ENCODE data around the gene PUS10. TPM values are rescaled to one million over a fixed set of nuclear protein-coding genes. Genes with fewer than 3 reads are reported as not detected.
"Not testable (repeated sequence)": the region's sequence is repeated elsewhere in the genome, so short reads cannot be mapped to it uniquely, and the experiment has no call there.

PUS10 gene
- polyA plus RNA-seq, 1 donor: 12.8 TPM

DNA sequence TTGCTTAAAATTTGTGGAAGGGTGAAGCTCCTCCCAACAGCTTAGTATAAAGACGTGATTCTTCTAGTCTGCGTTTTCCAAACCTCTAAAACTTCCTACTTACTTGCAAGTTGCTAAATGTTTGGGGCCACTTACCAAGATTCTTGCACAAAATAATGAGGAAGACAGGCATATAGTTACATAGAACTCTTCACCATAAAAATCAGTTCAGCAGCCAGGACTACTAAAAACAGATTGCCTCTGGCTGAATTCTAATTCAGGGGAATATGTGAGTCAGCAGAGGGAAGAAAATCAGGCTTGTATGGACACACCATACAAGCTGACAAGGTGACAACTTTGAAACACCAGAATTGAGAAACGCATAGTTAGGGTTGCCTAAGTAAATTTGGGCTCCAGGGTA lies 3.3 kb downstream of the PUS10 start:
- DNase-seq: no peak

DNA sequence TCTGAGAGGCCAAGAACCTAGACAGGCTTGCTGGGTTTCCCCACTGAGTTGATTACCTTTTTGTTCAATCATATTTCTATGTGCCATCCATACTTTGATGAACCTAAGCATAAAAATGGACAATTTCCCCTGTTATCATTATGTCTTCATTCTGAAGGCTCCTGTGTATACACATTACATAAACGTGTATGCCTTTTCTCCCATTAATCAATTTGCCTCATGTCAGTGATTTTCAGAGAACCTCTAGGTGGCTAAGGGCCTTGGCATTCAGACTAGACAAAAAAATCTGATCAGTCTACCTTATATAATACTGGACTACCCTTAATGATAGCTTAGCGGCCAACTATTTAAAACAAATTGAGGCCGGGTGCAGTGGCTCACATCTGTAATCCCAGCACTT lies 4.7 kb downstream of the PUS10 start:
- DNase-seq: no peak

DNA sequence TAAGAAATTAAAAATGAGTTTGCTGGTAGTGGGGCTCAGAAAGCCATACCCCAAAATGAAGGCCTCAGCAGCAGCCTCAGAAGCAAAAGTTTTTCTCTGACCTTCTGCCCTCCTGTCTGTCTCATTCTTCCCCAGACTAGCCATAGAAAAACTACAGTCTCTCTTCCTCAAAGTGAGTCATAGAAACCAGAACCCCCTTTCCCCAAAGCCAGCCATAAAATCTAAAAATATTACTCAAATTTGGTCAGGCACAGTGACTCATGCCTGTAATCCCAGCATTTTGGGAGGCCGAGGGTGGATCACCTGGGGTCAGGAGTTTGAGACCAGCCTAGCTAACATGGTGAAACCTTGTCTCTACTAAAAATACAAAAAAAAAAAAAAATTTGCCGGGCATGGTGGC lies 5.8 kb downstream of the PUS10 start:
- DNase-seq: not testable (repeated sequence)

DNA sequence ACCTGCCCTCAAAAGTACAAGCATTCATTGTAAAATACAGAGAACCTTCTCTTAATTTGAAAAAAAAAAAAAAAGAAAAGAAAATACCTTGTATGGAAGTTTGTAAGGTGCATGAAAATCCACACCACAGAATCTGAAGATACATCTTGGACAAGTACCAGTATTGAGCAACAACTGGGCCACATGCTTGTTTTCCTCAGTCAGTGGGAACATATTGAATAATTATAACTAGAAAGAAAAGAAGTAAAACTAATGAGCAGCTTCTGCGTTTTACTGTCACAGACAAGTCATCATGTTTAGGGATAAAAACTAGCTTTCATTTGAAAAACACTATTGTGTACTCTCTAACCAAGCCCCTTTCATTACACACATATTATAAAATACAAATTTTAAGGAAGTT lies 6.4 kb downstream of the PUS10 start:
- no peak for DNase-seq

DNA sequence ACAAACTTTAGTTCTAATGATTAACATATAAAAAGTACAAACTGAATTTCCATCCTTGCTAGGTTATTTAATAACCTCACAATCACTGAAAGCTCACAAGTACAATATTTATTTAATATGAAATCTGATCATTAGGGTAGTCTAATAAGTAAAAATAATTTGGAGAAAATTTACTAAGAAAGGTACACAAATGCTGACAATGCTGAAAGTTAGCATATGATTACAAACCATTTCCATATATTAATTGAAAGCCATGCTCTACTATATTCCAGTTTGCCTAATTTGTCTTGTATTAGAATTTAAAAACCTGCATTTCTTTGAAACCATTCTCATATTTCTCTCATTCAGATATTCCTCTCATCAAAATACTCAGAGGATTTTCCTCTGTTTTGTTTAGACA lies 8.7 kb downstream of the PUS10 start:
- no peak for DNase-seq

DNA sequence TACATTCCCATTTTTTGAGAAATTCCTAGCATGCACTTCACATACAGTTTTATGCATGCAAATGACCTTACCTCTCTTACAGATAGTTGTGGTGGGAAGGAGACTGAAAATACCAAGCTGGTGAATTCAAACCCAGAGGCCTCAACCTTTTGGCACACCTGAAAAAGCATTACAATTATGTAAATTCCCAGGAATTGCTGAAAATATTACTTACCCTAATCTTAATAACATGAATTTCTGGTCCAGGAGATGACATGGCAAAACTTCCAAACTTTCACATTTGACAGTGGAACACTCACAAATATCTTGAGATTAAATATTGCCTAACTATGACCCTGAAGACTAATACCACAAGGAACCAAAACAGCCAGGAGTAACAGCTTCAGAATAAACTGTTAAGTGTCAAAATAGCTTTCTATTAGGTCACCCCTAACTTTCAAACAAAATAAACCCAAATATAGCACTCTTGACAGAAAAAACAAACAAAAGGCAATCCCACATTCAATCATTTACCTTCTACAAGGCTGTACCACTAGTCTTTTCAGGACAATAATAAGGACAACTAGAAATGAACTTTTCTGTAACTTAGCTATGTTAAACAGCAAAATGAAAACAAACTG lies 11.5 kb downstream of the PUS10 start:
- DNase-seq: no peak

DNA sequence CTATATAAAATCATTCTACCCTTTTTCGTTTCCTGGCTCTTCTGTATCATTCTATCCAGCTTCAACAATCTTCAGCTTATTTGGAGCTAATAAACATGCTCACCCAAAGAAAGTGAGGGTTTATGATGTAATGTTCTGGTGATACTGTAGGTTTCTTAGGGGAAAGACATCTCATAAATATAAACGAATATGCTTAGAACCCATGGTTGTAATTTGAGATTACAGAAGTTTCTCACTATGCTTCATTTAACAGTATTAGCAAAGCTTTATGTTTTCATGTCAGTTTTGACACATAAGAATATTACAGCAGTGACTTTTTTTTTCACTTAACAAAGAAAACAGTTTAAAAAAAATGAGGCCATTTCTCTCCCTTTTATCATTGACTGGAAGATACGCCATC lies 12.3 kb downstream of the PUS10 start:
- no peak for DNase-seq

DNA sequence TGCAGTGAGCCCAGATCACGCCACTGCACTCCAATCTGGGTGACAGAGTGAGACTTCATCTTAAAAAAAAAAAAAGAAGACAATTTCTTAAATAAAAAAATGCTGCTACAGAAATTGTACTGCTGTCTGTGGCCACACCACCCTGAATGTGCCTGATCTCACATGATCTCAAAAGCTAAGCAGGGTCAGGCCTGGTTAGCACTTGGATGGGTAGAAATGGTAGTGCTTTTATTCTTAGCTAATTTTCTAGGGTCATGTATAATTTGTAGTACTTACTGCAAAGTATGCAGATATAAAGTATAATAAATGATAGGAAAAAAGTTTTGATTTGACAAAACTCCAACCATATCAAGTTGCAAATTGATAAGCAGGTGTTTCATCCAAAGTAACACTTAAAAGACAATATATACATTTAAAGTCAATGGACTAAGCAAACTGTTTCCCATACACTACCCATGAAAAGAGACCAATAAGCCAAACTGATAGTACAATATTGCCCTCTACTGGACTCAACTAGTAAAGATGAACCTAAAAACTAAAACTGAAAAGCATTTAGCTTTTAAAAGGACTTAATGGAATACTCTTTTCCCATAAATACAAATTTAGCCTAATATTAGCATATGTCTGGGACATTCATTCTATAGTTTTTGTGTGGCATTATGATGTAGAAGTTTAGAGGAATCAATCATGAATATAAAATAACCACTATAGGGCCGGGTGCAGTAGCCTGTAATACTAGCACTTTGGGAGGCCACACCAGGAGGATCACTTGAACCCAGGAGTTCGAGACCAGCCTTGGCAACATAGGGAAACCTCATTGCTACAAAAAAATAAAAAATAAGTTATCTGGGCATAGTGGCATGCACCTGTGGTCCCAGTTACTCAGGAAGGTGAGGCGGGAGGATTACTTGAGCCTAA lies 19.2 kb downstream of the PUS10 start:
- peak; percentile 62 for DNase-seq

DNA sequence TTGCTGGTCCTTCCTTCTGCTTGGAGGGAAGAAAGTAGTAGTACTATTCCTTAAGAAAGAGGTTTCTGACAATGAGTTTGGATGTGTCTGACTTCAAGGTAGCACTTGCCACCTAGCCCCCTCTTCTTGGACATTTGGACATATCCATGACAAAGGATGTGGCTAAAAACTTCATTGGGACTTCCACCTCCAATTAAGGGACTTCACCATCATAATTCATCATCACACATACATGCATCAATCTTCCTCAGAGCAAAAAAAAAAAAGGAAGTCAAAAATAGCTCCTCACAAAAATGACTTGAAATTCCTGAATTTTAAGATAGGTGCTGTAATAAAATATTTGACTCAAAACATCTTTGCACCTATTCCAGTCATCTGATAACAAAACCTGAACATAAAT lies 23.9 kb downstream of the PUS10 start:
- no peak for DNase-seq

DNA sequence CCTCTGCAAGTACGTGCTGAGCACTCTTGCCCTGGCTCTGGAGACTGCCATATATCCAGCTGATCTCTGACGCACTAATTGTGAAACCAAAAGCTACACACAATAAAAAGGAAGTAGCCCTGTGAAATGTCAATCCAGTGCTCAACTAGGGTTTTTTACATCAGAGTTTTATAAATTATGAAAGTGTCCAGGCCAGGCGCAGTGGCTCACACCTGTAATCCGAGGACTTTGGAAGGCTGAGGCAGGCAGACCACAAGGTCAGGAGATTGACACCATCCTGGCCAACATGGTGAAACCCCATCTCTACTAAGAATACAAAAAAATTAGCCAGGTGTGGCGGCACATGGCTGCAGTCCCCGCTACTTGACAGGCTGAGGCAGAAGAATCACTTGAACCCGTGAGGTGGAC lies 25.1 kb downstream of the PUS10 start:
- DNase-seq: no peak

DNA sequence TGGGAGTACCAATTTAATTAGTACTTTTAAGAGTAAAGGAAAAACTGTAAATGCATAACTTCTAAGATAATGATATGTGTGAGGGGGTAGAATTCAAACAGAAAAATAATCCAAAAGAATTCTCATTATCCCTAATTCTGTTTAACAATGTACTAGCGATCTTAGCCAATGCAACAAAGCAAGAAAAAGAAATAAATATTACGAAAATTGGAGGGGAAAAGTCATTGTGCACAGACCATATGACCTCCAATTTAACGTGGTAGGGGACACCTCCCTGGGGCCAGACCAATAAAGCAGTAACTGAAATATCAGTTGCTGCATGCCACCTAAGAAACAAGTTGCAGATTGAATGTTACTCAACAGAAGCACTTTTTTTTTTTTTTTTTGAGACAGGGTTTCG lies 26.4 kb downstream of the PUS10 start:
- no peak for DNase-seq

DNA sequence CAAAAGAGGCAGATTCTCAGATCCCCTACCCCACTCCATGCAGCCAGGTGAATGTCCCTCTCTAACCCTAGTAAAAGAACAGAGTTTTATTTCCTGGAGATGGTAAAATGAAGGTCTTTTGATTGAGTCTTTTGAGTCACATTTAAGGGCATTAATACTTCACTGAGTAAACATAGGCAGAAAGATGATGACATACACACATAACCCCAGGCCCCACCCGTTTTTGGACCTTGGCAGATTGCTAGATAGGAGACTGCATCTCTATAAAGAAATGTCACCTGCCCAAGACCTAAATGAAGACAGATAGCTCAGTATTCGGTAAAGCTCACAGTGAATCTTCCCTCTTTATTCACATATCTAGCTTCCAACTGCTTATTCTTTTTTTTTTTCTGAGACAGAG lies 28.8 kb downstream of the PUS10 start:
- no peak for DNase-seq

DNA sequence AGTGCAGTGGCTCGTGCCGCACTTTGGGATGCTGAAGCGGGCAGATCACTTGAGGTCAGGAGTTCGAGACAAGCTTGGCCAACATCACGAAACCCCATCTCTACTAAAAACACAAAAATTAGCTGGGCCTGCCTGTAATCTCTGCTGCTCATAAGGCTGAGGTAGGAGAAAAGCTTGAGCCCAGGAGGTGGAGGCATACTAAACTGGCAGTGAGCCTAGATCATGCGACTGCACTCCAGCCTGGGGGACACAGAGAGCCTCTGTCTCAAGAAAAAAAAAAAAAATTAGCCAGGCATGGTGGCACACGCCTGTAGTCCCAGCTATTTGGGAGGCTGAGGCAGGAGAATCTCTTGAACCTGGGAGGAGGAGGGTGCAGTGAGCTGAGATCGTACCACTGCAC lies 30.4 kb downstream of the PUS10 start:
- not testable (repeated sequence) for DNase-seq

DNA sequence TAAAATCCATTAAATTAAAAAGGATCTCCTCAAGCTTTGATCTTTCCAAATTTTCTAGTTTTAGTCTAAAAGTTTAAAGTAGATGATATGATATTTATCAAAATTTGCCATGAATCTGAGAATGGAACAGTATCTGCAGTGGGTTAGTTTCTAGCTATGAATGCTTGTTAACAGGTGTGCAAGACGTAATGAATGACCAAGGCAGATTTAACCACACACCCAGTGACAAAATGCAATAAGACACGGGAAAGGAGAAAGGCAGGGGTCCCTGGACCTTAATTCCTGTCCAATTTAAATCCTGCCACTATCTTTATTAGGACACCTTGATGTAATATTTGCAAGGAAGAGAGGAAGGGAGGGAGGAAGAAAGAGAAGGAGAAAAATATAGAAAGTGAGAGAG lies 31.0 kb downstream of the PUS10 start:
- DNase-seq: no peak

DNA sequence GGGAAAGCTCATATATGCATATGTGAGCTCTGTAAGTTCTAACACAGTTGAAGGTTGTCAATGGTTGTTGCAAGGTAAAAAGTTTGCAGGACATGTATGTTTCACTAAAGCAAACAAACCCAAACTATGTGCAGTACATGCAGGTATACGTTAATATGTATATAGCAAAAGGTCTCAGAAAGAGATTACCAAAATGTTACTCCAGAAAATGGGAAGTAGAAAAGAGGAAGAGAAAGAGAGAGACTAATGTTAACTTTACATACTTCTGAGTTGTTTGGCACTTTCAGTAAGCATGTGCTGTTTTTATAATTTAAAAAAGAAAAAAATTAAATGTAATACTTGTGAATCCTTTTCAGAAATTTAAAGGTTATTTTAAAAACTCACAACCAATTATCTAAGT lies 33.3 kb downstream of the PUS10 start:
- no peak for DNase-seq

DNA sequence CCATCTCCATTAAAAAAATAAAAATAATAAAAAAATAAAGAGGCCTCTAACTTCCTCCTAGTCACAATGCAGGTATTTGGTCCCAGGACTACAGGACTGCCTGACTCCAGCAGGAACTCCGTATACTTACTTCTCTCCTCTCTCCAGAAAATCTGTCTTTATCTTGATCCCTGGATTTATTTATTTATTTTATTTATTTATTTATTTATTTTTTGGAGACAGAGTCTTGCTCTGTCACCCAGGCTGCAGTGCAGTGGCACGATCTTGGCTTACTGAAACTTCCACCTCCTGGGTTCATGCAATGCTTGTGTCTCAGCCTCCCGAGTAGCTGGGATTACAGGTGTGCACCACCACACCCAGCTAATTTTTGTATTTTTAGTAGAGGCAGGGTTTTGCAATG lies 36.0 kb downstream of the PUS10 start:
- not testable (repeated sequence) for DNase-seq

DNA sequence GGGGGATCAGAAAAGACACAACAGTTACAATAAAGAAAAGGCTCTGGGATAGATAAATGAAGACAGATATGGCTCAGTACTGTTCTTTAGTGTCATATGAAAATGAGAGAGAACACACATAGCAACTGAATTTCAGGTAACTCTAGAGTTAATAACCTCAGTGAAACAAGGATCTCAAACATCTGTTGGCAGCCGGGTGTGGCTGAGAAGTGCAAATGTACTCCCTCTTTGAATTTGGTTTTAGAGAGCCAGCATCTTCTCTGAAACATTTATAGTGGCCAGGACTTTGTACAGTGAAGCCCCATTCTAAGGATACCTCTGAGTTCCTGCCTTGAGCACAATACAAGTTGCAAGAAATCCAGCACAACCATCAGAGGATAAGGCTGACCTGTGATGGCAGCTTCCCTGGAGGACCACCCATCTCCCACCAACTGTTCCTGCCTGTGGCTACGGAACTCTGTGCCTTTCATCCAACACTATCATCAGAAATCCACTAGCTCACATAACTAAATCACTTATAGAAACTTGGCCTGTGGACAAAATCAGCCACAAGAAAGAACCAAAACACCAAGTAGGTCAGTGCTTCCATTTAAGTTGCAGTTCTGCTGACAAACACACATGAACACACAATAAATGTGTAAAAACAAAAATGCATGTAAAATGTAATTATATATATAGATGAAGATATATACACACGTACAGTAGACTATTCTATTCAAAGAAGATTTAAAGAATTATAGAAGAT lies 37.8 kb downstream of the PUS10 start:
- no peak for DNase-seq

DNA sequence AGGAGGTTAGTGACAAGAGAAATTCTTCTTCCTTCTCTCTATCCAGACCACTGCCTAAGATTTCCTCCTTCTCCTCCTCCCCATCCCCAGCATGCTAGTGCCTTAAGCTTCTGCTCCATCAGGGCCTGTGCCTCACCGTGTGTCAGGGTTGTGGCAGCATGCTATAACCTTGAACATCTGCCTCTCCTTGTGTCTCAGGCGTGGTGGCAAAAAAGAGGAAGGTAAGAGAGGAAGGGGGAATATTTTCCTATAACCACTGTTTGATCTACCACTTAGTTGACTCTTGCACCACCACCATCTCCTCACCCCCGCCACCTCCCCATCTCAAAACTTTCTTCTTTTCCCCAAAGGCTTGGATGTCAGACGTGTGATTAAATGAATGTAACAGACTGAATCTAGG lies 38.8 kb downstream of the PUS10 start:
- no peak for DNase-seq

DNA sequence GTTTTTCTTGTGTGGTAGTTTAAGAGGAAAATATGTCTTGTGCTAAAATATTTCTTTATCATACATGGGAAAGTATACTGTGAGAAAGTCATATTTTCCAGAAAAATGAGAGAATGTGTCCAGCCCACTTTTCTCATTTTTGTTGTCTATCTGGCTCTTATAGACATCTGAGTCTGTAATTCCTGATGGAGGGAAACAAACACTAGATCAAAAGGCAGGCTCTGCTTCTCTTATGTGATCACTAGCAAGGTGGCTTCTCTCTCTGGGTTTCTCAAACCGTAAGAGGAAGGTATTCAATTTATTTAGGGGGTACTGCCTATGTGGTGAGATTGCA lies 40.5 kb downstream of the PUS10 start:
- DNase-seq: no peak

DNA sequence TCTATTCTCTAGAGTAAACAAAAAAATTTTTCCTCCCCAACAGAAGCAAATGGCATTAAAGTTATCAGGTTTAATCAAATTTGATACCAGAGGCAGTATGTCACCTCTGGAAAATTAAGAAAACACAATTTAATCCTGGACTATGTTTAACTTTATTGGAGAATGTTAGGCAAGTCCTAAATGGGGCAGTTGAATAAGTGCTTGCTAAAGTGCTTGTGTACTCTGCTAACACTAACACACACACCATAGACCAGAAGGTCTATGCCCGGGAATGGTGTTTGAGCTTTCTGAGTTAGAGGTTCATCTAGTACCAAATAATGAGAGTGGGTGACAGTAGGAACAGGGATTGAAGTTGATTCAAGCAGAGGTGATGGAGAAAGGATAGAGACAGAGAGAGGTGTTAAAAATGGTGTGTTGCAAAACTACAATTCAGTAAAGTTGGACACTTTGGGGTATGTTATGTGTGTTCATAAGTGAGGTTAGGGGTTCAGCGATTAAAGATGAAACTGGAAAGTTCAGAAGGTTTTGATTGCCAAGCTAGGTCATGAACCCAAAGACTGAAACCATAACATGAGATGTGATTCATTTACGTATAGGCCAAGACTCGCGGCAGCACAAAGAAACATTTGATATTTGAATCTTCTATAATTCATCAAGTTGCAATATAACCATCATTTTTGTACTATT lies 41.0 kb downstream of the PUS10 start:
- DNase-seq: no peak

DNA sequence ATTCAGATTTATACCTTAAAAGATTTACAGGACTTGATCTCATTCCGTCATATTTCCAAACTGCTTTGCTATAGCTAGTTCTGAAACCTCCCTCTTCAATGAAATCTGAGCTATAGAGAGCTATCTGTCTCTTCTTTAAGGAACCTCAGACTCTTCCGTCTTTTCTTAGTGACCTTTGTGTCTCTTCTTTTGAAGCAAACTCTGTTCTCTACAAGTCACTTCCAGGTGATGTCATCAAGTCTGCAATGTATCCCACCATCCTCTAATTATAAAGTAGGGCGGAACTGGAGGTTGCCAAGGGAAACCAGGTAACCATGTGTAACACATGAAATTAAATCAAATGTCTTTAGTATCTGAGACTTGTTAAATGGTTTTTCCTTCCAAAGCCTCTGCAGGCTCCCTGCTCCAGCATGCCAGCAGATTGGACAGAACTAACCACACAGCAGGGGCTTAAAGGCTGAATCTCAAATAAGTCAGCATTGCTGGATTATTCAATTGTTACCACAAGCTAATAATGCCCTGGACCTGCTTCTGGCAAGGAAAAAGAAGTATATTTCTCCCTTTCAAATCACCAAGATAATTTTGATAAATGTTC lies 41.7 kb downstream of the PUS10 start:
- no peak for DNase-seq

DNA sequence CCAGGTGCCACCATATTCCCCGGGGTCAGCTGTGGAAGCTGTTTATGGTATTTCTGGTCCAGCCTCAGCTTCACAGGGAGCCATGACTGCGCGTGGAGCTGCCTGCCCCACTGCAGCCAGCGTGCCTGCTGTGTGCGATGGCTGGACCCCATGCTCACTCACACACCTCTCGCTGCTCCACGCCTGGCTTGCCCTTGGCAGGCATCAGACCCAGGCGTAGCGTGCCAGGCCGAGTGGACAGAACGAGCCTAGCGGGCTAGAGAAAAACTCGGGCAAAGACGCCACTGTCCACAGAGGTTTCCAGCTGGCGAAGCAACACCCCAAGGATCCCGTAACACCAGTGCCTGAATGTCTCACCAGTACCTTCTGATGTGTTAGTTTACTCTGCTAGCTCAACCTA lies 43.4 kb downstream of the PUS10 start:
- DNase-seq: no peak
